GM12878 (cell line): Measurements from ENCODE around the gene ATP6V1A.

ENCODE experiments used
- BACH1 ChIP-seq: fragments of 450-650 bp; IDR thresholded peaks from 2 replicates; pipeline ENCODE4 v1.6.1; 2017; ENCODE audit warnings: mild to moderate bottlenecking, borderline replicate concordance
- CTCF ChIP-seq, 3 experiments: IDR thresholded peaks in 2 of 3; conservative IDR thresholded peaks in 1 of 3; 2 replicates each; pipeline ENCODE4 v1.5.1; 2011; ENCODE audit warnings: low read depth in 3 of 3, low read length in 3 of 3, mild to moderate bottlenecking in 3 of 3, control low read depth in 2 of 3, moderate library complexity in 2 of 3, inconsistent platforms in 1 of 3, mixed read lengths in 1 of 3; ENCODE audit not compliant: control insufficient read depth in 2 of 3, insufficient read depth in 1 of 3; ENCODE audit errors: extremely low read depth in 1 of 3
- SMAD5 ChIP-seq: IDR thresholded peaks from 2 replicates; pipeline ENCODE4 v1.6.1; 2016; ENCODE audit warnings: antibody characterized with exemption, low read depth

GRCh38 chr3:113812854-113813253 lies 66.0 kb downstream of the ATP6V1A start:
- no peak for TF ChIP-seq CTCF (IDR thresholded peaks at IDR 0.05 in 2 of 3, conservative IDR thresholded peaks at IDR 0.05 in 1 of 3; ENCODE audit: control insufficient read depth in 2 of 3, extremely low read depth in 1 of 3, insufficient read depth in 1 of 3, low read depth in 3 of 3, low read length in 3 of 3)
- no peak for TF ChIP-seq SMAD5
- no peak for TF ChIP-seq BACH1
